Stimulated activated naive CD8-positive, alpha-beta T cell treated with anti-CD3 and anti-CD28 coated beads, Interleukin-15, Interleukin-2, amounts not matched to agents 100 ng/mL and 50 ng/mL, for 24 hours (primary cell): Measurements from ENCODE around the gene ERG.

Experiments used
- H3K27ac Mint-ChIP-seq: one replicate; pipeline ENCODE4 v1.8.0; 2021; ENCODE audit warnings: mild to moderate bottlenecking, mixed read lengths
- H3K27me3 Mint-ChIP-seq: one replicate; pipeline ENCODE4 v1.8.0; 2021; ENCODE audit warnings: mixed read lengths
- H3K36me3 Mint-ChIP-seq: one replicate; pipeline ENCODE4 v1.8.0; 2021; ENCODE audit warnings: low read depth, mixed read lengths
- H3K4me1 Mint-ChIP-seq: one replicate; pipeline ENCODE4 v1.8.0; 2021; ENCODE audit warnings: low read depth, mixed read lengths
- H3K4me3 Mint-ChIP-seq: one replicate; pipeline ENCODE4 v1.8.0; 2021; ENCODE audit warnings: mild to moderate bottlenecking, mixed read lengths
- H3K9me3 Mint-ChIP-seq: one replicate; pipeline ENCODE4 v1.8.0; 2021; ENCODE audit warnings: mixed read lengths

The ERG gene

GRCh38 chr21:38417726-38418125 is 80.6 kb downstream of the ERG start:
- Mint-ChIP-seq H3K4me1 (no peaks in the 10 kb centered on the region), H3K4me3 (no peak overlapping the region), H3K27ac (no peak overlapping the region), H3K36me3 (no peaks in the 10 kb centered on the region), H3K27me3 (peaks cover 7% of the 10 kb centered on the region), H3K9me3 (no peaks in the 10 kb centered on the region)

DNA sequence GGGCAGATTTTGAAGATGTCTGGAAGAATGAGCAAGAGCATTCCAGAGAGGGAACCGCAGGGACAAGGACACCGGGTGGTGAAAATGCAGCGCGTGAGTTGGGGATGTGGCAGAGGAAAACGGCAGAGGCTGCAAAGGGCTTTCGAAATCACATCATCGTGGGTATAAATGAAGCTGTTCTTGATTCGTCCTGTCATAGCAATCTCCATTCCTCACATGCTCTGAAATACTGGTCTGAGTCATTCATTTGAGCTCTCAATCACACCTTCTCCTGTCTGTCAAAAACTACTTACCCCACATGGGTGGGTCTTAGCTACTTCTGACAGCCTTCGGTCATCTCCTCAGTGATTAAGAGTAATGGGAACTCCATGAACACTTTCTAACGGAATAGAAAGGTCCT is 81.5 kb downstream of the ERG start:
- Mint-ChIP-seq H3K36me3 (no peaks in the 10 kb centered on the region), H3K4me1 (no peaks in the 10 kb centered on the region), H3K9me3 (peaks cover 5% of the 10 kb centered on the region), H3K27ac (no peak overlapping the region), H3K4me3 (no peak overlapping the region), H3K27me3 (peaks cover 7% of the 10 kb centered on the region)

GRCh38 chr21:38413958-38414548 is 84.2 kb downstream of the ERG start:
- Mint-ChIP-seq H3K27me3 (peaks cover 7% of the 10 kb centered on the region), H3K36me3 (no peaks in the 10 kb centered on the region), H3K9me3 (peaks cover 5% of the 10 kb centered on the region), H3K27ac (no peak overlapping the region), H3K4me3 (no peak overlapping the region), H3K4me1 (no peaks in the 10 kb centered on the region)

- Mint-ChIP-seq H3K36me3 (no peaks in the 10 kb centered on the region), H3K4me3 (no peak overlapping the region), H3K9me3 (peaks cover 5% of the 10 kb centered on the region), H3K4me1 (no peaks in the 10 kb centered on the region), H3K27me3 (peaks cover 7% of the 10 kb centered on the region), H3K27ac (no peak overlapping the region)
These were observed 87.8 kb downstream of the ERG start for GRCh38 chr21:38410466-38410865.

DNA sequence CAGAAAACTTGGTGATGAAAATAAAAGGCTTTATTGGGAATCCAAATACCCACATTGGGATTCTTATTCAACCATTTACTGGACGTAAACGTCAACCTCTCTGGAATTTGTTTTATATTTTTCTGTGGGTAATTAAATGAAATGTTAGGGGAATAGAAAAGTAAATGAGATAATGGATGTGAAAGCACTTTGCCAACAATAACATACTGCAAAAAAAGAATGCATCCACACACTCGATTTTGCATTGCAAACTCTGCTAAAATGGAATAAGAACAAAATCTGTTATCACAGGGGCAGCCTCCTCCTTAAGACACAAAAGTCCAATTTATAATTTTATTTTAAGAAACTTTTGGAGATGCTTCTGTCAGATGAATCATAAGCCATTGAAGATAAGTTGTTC is 88.4 kb downstream of the ERG start:
- no peak overlapping the region for H3K27ac Mint-ChIP-seq
- peaks cover 5% of the 10 kb centered on the region for H3K9me3 Mint-ChIP-seq
- H3K36me3 Mint-ChIP-seq = no peaks in the 10 kb centered on the region
- H3K27me3 Mint-ChIP-seq = peaks cover 7% of the 10 kb centered on the region
- H3K4me3 Mint-ChIP-seq = no peak overlapping the region
- H3K4me1 Mint-ChIP-seq = no peaks in the 10 kb centered on the region

DNA sequence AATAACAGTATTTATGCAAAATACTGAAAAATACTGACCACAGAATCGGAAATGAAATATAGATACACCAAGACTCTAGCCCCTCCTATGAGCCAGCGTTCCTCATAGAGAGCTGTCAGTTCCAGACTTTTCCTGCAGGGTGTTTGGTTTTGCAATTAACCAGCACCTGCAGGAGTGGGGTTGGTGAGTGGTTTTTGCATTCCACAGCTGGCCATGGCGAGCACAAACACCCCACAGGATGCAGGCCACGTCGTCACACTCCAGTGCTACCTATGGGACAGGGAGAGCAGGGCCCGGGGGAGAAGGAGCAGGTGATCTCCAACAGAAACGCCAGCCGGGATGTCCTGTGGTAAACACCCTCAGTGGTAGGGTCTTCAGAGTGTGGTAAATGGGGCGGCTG is 94.1 kb downstream of the ERG start:
- no peak overlapping the region for H3K4me3 Mint-ChIP-seq

GRCh38 chr21:38402795-38403194 is 95.5 kb downstream of the ERG start:
- Mint-ChIP-seq H3K4me3 (no peak overlapping the region), H3K27me3 (peaks cover 7% of the 10 kb centered on the region), H3K27ac (no peak overlapping the region), H3K9me3 (no peaks in the 10 kb centered on the region), H3K36me3 (no peaks in the 10 kb centered on the region), H3K4me1 (no peaks in the 10 kb centered on the region)

More for the DNA sequence above, 94.1 kb downstream of the ERG start:
- no peaks in the 10 kb centered on the region for H3K9me3 Mint-ChIP-seq
- H3K4me1 Mint-ChIP-seq = no peaks in the 10 kb centered on the region
- no peak overlapping the region for H3K27ac Mint-ChIP-seq
- H3K27me3 Mint-ChIP-seq = peaks cover 7% of the 10 kb centered on the region
- H3K36me3 Mint-ChIP-seq = no peaks in the 10 kb centered on the region

- no peaks in the 10 kb centered on the region for H3K36me3 Mint-ChIP-seq
- no peak overlapping the region for H3K27ac Mint-ChIP-seq
- H3K4me3 Mint-ChIP-seq = no peak overlapping the region
- no peaks in the 10 kb centered on the region for H3K9me3 Mint-ChIP-seq
- peaks cover 7% of the 10 kb centered on the region for H3K27me3 Mint-ChIP-seq
- H3K4me1 Mint-ChIP-seq = no peaks in the 10 kb centered on the region
These were observed 96.0 kb downstream of the ERG start for GRCh38 chr21:38402291-38402690.

- H3K9me3 Mint-ChIP-seq = no peaks in the 10 kb centered on the region
- no peak overlapping the region for H3K27ac Mint-ChIP-seq
- no peaks in the 10 kb centered on the region for H3K36me3 Mint-ChIP-seq
- no peak overlapping the region for H3K4me3 Mint-ChIP-seq
- no peaks in the 10 kb centered on the region for H3K4me1 Mint-ChIP-seq
- H3K27me3 Mint-ChIP-seq = peaks cover 11% of the 10 kb centered on the region
These were observed 96.9 kb downstream of the ERG start for GRCh38 chr21:38401191-38401926.

GRCh38 chr21:38400195-38400919 is 97.9 kb downstream of the ERG start:
- Mint-ChIP-seq H3K4me3 (no peak overlapping the region), H3K4me1 (no peaks in the 10 kb centered on the region), H3K36me3 (no peaks in the 10 kb centered on the region), H3K27me3 (peaks cover 11% of the 10 kb centered on the region), H3K9me3 (no peaks in the 10 kb centered on the region), H3K27ac (no peak overlapping the region)

DNA sequence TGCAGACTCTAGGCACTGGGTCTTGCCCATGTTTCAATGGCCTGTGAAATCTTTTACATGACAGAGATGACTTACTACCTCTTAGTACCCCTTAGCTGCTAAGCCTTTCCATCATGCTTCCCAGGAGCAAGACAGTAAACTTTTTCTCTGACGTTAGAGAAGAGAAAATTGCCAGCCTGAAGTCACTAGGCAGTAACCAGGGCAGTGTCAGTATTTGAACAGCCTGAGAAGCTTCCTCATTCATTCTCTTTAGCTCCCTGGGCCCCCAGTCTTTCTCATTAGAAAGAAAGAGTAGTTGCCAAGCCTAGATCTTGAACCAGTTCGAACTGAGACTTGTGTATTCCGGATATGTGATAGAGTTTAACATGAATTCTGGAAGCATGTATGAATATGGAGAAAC is 99.2 kb downstream of the ERG start:
- no peaks in the 10 kb centered on the region for H3K36me3 Mint-ChIP-seq
- H3K27ac Mint-ChIP-seq = no peak overlapping the region
- no peaks in the 10 kb centered on the region for H3K9me3 Mint-ChIP-seq
- no peaks in the 10 kb centered on the region for H3K4me1 Mint-ChIP-seq
- peaks cover 11% of the 10 kb centered on the region for H3K27me3 Mint-ChIP-seq
- H3K4me3 Mint-ChIP-seq = no peak overlapping the region

- H3K27ac Mint-ChIP-seq = no peak overlapping the region
- H3K4me1 Mint-ChIP-seq = no peaks in the 10 kb centered on the region
- no peaks in the 10 kb centered on the region for H3K36me3 Mint-ChIP-seq
- no peaks in the 10 kb centered on the region for H3K9me3 Mint-ChIP-seq
- H3K4me3 Mint-ChIP-seq = no peak overlapping the region
- H3K27me3 Mint-ChIP-seq = peaks cover 14% of the 10 kb centered on the region
These were observed 102.0 kb downstream of the ERG start for GRCh38 chr21:38396325-38396724.

DNA sequence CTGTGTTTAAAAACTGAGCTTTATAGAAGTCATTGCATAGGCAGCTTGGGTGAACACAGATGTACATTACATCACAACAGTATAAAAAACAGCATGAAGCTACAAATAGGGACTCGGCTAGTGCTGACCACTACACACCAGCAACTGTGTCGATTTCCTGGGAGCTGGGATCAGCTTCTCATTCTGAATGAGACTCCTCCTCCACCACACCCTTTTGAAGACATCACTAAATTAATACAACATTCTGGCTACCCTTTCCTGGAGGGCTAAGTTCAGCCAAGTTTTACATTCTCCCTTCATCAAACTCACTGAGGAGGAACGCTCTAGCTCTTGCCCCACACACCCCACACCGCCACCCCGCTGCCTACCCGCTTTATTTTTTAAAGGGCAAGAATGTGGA is 102.7 kb downstream of the ERG start:
- H3K4me3 Mint-ChIP-seq = no peak overlapping the region
- H3K4me1 Mint-ChIP-seq = no peaks in the 10 kb centered on the region
- H3K9me3 Mint-ChIP-seq = no peaks in the 10 kb centered on the region
- H3K36me3 Mint-ChIP-seq = no peaks in the 10 kb centered on the region
- no peak overlapping the region for H3K27ac Mint-ChIP-seq
- H3K27me3 Mint-ChIP-seq = peaks cover 13% of the 10 kb centered on the region

- H3K36me3 Mint-ChIP-seq = no peaks in the 10 kb centered on the region
- no peaks in the 10 kb centered on the region for H3K4me1 Mint-ChIP-seq
- peaks cover 8% of the 10 kb centered on the region for H3K27me3 Mint-ChIP-seq
- no peak overlapping the region for H3K4me3 Mint-ChIP-seq
- H3K9me3 Mint-ChIP-seq = no peaks in the 10 kb centered on the region
- H3K27ac Mint-ChIP-seq = no peak overlapping the region
These were observed 105.6 kb downstream of the ERG start for GRCh38 chr21:38392661-38393060.

GRCh38 chr21:38389896-38390295 is 108.4 kb downstream of the ERG start:
- H3K4me1 Mint-ChIP-seq = no peaks in the 10 kb centered on the region
- no peaks in the 10 kb centered on the region for H3K9me3 Mint-ChIP-seq
- H3K27me3 Mint-ChIP-seq = peaks cover 14% of the 10 kb centered on the region
- no peaks in the 10 kb centered on the region for H3K36me3 Mint-ChIP-seq
- no peak overlapping the region for H3K4me3 Mint-ChIP-seq
- no peak overlapping the region for H3K27ac Mint-ChIP-seq
